ENCODE results near the gene SUPV3L1.

- TF ChIP-seq CTCF (IDR thresholded peaks at IDR 0.05) (no peak), POLR2A (IDR thresholded peaks at IDR 0.05) (no peak)
These were observed 52.9 kb downstream of the SUPV3L1 start for GRCh38 chr10:69232736-69233480.
